Activated B cell treated with CpG ODN at 0.5 μM for 24 hours (primary cell): Measurements from ENCODE around the gene TTN. TPM values are rescaled to one million over a fixed set of nuclear protein-coding genes. Genes with fewer than 3 reads are reported as not detected.

ENCODE experiments used
- ATAC-seq: fragments of 200-7000 bp; cut with Tn5 transposase; one replicate; pipeline ENCODE4 v1.10.0; 2021; ENCODE audit warnings: low read depth, mild to moderate bottlenecking, moderate library complexity
- CTCF ChIA-PET: fragments of 350-600 bp; sonication (Branson Sonifier 250); formaldehyde crosslinking; loops from one replicate; lab custom pipeline; 2021; ENCODE audit warnings: antibody characterized with exemption; lab: Charles Lee
- POLR2A ChIA-PET: fragments of 350-600 bp; sonication (Branson Sonifier 250); formaldehyde crosslinking; loops from one replicate; lab custom pipeline; 2021; ENCODE audit warnings: antibody characterized with exemption; lab: Charles Lee
- DNase-seq: peaks from one replicate; pipeline ENCODE4 v3.0.0; 2022
- H3K27ac Mint-ChIP-seq: one replicate; pipeline ENCODE4 v1.8.0; 2020; ENCODE audit warnings: mixed read lengths
- H3K27me3 Mint-ChIP-seq: one replicate; pipeline ENCODE4 v1.8.0; 2021; ENCODE audit warnings: mixed read lengths
- H3K36me3 Mint-ChIP-seq: one replicate; pipeline ENCODE4 v1.8.0; 2021; ENCODE audit warnings: low read depth, mixed read lengths
- H3K4me1 Mint-ChIP-seq: one replicate; pipeline ENCODE4 v1.8.0; 2021; ENCODE audit warnings: mixed read lengths
- H3K4me3 Mint-ChIP-seq: one replicate; pipeline ENCODE4 v1.8.0; 2020; ENCODE audit warnings: mild to moderate bottlenecking, mixed read lengths
- H3K9me3 Mint-ChIP-seq: one replicate; pipeline ENCODE4 v1.8.0; 2020; ENCODE audit warnings: mixed read lengths
- CTCF ChIP-seq: fragments of 200-600 bp; IDR thresholded peaks from one replicate; pipeline ENCODE4 v1.8.0; 2022; ENCODE audit warnings: antibody characterized with exemption, mild to moderate bottlenecking
- intact Hi-C: fragments of 100-400 bp; cut with micrococcal nuclease; formaldehyde crosslinking; loops from one replicate; pipeline ENCODE4 v1.15.1; 2024
- total RNA-seq: library from RNA; stranded (reverse); gene quantifications from 2 replicates; pipeline ENCODE4 v1.2.3, GENCODE V29; 2022

TTN gene
- total RNA-seq, 1 donor from 2014 or later: 40.0 TPM

- ATAC-seq: peak; percentile 54
These were observed 45.4 kb downstream of the TTN start for GRCh38 chr2:178761759-178762371.

GRCh38 chr2:178756843-178757242 lies 50.4 kb downstream of the TTN start:
- Mint-ChIP-seq H3K4me1 (peaks cover under 1% of the 10 kb centered on the region), H3K4me3 (no peak overlapping the region), H3K27ac (no peak overlapping the region), H3K27me3 (no peaks in the 10 kb centered on the region), H3K9me3 (no peaks in the 10 kb centered on the region), H3K36me3 (peaks cover 33% of the 10 kb centered on the region)
- no peak for ATAC-seq
- POLR2A ChIA-PET: no interaction called here
- no peak for TF ChIP-seq CTCF
- CTCF ChIA-PET: no interaction called here
- intact Hi-C loops: no loop called here
- no peak for DNase-seq

More at GRCh38 chr2:178761759-178762371, 45.4 kb downstream of the TTN start:
- Mint-ChIP-seq H3K36me3 (peaks cover 41% of the 10 kb centered on the region), H3K27ac (no peak overlapping the region), H3K27me3 (no peaks in the 10 kb centered on the region), H3K4me1 (peaks cover 1% of the 10 kb centered on the region), H3K9me3 (no peaks in the 10 kb centered on the region), H3K4me3 (no peak overlapping the region)
- intact Hi-C loops: loop anchor here (1.0 to 2.0 kb wide), 4 partner anchors 152 to 989 kb away; no protein-coding TSS in a partner anchor
- no peak for DNase-seq
- ChIA-PET POLR2A (no interaction called here), CTCF (interaction anchor here (0.6 to 1.7 kb wide), 14 partner anchors 9 to 374 kb away, joined by 3 to 7 read pairs (median 3); no protein-coding TSS in a partner anchor)
- TF ChIP-seq CTCF: no peak

- ChIA-PET POLR2A (no interaction called here), CTCF (no interaction called here)
- Mint-ChIP-seq H3K36me3 (peaks cover 38% of the 10 kb centered on the region), H3K4me1 (no peaks in the 10 kb centered on the region), H3K9me3 (no peaks in the 10 kb centered on the region), H3K4me3 (no peak overlapping the region), H3K27ac (no peak overlapping the region), H3K27me3 (no peaks in the 10 kb centered on the region)
- no peak for ATAC-seq
- DNase-seq: no peak
- TF ChIP-seq CTCF: no peak
- intact Hi-C loops: no loop called here
These were observed 50.9 kb downstream of the TTN start for GRCh38 chr2:178756343-178756742.

GRCh38 chr2:178747767-178748166 lies 59.5 kb downstream of the TTN start:
- no peak for TF ChIP-seq CTCF
- ATAC-seq (no peak), DNase-seq (no peak)
- Mint-ChIP-seq H3K36me3 (peaks cover 25% of the 10 kb centered on the region), H3K4me1 (no peaks in the 10 kb centered on the region), H3K4me3 (no peak overlapping the region), H3K27me3 (no peaks in the 10 kb centered on the region), H3K9me3 (no peaks in the 10 kb centered on the region), H3K27ac (no peak overlapping the region)
- intact Hi-C loops: no loop called here
- ChIA-PET POLR2A (no interaction called here), CTCF (interaction anchor here (1.0 kb wide), 1 partner anchor 14 kb away, joined by 3 read pairs; no protein-coding TSS in a partner anchor)

- intact Hi-C loops: no loop called here
- no peak for TF ChIP-seq CTCF
- Mint-ChIP-seq H3K4me1 (no peaks in the 10 kb centered on the region), H3K9me3 (no peaks in the 10 kb centered on the region), H3K4me3 (no peak overlapping the region), H3K27ac (no peak overlapping the region), H3K27me3 (no peaks in the 10 kb centered on the region), H3K36me3 (peaks cover 31% of the 10 kb centered on the region)
- POLR2A ChIA-PET: no interaction called here
- CTCF ChIA-PET: no interaction called here
- ATAC-seq: no peak
- no peak for DNase-seq
These were observed 72.7 kb downstream of the TTN start for GRCh38 chr2:178734518-178734917.
